Putamen (tissue), 1 donor: ENCODE measurements around the gene TSNAXIP1.

Source experiments
- DNase-seq: peaks from one replicate; pipeline ENCODE4 v3.0.0-alpha.2; 2016; ENCODE audit warnings: low spot score

The TSNAXIP1 gene

GRCh38 chr16:67783353-67783725 is 23.4 kb upstream of the TSNAXIP1 start:
- DNase-seq: no peak

GRCh38 chr16:67786491-67786890 is 20.2 kb upstream of the TSNAXIP1 start:
- DNase-seq: no peak

- no peak for DNase-seq
Observed at GRCh38 chr16:67790071-67790470, 16.6 kb upstream of the TSNAXIP1 start.

- DNase-seq: no peak
Observed at GRCh38 chr16:67796099-67796718, 10.5 kb upstream of the TSNAXIP1 start.

DNA sequence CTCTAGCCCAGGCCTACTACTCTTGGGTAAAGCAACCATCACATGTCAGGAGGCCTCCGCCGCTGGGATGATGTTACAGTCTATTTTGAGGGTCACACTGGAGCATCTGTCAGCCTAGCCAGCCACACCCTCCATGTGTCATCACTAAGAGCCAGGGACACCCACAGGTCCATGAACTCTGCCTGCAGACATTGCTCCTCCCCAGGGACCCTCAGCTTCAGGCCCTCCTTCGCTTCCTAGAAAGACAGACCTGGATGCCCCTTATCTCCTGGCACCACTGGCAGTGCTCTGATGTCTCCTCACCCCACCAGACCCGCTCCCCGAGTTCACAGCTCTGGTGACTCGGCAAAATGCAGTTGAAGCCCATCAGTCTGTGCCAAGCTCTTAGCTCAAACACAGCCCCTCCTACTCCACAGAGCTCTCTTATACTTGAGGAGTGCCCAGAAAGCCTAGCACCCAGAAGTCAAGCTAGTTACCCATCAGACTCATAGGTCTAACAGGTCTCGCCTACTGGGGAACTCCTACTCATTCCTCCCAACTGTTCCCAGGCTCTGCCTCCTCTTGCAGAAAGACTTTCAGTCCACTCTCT is 6.3 kb upstream of the TSNAXIP1 start:
- no peak for DNase-seq

DNA sequence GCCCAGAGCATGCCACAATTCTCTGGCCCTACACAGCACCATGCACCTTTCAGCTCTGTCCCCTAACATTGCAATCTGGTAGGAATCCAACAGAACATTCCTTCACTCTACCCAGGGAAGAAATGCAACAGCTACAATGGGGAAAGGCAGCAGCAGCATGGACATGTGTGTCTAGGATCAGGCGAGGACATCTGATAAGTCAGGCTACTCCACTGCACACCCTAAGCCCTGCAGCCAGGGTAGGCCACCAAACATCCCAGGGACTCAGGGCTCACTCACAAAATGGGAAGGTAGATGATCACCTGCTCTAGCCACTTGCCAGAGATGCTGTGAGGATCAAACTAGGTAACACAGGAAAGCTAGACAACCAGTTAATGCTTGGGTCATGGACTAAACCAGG is 5.4 kb upstream of the TSNAXIP1 start:
- no peak for DNase-seq

- no peak for DNase-seq
Observed at GRCh38 chr16:67801883-67802282, 4.8 kb upstream of the TSNAXIP1 start.

- no peak for DNase-seq
Observed at GRCh38 chr16:67803894-67804293, 2.8 kb upstream of the TSNAXIP1 start.

DNA sequence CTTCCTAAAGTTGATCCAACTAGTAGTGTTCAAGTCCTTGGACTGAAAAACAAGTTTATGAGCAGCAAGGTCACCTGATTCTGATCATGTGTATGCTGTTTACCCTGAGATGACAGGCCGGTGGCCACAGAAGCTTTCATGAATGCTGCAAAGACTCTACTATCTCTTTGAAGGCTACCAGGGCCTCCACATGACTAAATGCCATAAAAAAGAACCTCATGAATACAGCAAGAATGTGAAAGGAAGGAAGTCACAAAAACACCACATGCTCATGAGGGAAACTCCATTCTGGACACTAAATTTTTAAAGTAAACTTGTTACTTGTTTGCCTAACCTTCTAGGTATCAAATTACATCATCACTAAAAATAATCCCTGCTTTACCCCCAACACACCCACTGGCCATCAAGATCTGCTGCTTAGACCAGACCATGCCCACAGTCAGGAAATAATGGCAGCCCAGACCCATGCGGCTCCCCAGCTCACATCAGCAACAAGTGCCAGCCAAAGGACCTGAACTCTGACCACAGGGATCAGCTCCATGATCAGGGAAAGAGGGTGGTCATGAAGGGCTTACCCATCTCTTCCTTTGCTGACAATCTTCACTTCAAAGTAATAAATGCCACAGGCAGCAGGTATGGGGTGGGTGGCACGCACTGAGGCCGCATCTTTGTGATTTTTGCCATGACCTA is 1.7 kb upstream of the TSNAXIP1 start:
- no peak for DNase-seq

GRCh38 chr16:67805718-67806427 is 816 bp upstream of the TSNAXIP1 start:
- DNase-seq: no peak

DNA sequence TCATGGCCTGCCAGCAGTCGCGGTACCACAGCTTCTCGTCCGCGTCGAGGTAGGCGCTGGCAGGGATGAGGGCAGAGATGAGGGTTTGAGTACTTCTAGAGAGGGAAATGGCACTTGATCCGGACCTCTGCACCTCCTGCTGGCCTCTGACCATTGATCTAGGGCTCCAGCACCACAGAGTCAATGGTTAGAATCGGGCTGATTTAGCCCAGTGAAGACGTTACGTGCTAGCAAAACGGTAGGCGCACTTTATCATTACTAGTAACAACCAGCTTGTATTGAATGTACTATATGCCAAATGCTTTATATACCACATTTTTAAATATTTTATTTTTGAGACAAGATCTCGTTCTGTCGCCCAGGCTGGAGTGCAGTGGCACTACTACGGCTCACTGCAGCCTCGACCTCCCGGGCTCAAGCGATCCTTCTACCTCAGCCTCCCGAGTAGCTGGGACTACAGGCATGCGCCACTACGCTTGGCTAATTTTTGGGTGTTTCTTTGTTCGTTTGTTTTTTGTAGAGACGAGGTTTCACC is 526 bp downstream of the TSNAXIP1 start:
- no peak for DNase-seq

- no peak for DNase-seq
Observed at GRCh38 chr16:67811899-67812298, 5.2 kb downstream of the TSNAXIP1 start.

- DNase-seq: no peak
Observed at GRCh38 chr16:67814567-67814966, 7.9 kb downstream of the TSNAXIP1 start.

DNA sequence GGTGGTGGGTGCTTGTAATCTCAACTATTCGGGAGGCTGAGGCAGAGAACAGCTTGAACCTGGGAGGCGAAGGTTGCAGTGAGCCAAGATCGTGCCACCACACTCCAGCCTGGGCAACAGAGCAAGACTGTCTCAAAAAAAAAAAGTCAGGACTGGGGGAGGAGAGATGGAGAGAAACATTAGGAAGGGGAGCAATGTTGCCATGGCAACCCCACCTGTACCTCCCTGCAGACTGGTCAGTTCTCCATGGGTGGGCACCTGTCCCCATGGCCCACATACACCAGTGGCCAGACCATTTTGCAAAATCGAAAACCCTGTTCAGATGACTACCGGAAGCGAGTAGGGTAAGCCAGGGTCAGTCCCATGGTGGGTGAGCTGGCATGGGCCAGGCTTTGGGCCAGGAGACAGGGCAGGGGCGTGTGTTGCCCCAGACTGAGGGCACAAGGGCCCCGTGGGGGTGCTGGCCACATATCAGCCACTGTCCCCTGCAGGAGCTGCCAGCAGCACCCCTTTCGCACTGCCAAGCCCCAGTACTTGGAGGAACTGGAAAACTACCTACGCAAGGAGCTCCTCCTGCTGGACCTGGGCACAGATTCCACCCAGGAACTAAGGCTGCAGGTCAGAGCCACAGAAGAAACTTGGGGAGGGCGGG is 14.0 kb downstream of the TSNAXIP1 start:
- DNase-seq: no peak

DNA sequence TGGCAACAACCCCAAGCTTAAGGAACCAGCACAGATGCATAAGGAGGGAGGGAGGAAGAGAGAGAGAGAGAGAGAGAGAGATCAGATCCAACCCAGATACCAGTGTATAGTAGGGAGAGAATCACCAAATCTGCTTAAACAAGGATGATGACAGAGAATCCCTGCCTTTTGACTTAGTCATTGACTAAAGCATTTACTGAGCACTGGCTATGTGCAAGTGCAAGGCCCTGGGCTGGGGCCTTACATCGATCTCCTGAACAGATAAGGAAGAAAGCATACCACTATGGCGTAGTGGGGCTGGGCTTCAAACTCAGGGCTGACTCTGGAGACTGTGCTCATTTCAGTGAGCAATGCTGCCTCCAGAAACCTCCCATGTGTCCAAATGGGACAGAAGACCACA is 15.8 kb downstream of the TSNAXIP1 start:
- DNase-seq: no peak

DNA sequence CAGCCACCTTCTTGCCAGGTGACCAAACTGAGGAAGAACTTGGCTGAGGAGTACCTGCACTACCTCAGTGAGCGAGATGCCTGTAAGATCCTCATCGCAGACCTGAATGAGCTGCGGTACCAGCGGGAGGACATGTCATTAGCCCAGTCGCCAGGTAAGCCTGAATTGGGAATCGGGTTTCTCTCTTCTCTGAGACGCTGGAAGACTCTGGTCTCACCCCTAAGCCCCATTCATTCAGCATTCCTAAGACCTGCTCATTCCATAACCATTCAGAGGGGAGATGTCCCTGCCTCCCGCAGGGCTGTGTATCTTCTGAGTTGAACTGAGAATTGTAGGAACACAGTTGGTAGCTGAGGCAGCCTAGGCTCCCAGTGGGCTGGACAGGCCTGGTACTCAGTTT is 18.4 kb downstream of the TSNAXIP1 start:
- DNase-seq: no peak

DNA sequence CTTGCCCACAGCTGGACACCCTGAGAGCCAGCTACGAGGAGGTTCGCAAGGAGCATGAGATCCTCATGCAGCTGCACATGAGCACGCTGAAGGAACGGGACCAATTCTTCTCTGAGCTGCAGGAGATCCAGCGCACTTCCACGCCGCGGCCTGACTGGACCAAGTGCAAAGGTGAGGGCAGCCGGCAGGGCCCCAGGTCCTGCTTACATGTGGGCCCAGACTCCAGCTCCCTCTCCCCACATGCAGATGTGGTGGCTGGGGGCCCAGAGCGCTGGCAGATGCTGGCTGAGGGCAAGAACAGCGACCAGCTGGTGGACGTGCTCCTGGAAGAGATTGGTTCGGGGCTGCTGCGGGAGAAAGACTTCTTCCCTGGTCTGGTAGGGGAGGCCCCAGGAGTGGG is 19.2 kb downstream of the TSNAXIP1 start:
- DNase-seq: no peak

DNA sequence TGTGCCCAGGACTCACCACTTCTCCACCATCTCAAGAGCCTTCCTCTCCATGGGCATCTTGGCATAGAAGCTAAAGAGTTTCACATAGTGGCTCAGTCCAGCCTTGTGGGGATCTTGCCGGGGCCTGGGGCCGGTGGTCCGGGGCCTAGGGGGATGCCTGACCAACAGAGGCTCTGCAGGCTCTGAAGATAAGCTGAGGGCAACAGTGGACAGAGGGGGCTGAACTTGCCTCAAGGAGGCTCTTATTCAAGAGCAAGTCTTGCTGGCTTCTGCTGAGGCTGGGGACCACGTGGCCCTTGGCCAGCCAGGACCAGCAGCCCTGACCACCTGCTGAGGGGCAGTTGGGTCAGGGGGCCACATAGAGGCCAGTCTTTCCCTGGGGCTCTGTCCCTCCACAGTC is 22.0 kb downstream of the TSNAXIP1 start:
- DNase-seq: no peak

- no peak for DNase-seq
Observed at GRCh38 chr16:67833030-67833414, 26.3 kb downstream of the TSNAXIP1 start.

DNA sequence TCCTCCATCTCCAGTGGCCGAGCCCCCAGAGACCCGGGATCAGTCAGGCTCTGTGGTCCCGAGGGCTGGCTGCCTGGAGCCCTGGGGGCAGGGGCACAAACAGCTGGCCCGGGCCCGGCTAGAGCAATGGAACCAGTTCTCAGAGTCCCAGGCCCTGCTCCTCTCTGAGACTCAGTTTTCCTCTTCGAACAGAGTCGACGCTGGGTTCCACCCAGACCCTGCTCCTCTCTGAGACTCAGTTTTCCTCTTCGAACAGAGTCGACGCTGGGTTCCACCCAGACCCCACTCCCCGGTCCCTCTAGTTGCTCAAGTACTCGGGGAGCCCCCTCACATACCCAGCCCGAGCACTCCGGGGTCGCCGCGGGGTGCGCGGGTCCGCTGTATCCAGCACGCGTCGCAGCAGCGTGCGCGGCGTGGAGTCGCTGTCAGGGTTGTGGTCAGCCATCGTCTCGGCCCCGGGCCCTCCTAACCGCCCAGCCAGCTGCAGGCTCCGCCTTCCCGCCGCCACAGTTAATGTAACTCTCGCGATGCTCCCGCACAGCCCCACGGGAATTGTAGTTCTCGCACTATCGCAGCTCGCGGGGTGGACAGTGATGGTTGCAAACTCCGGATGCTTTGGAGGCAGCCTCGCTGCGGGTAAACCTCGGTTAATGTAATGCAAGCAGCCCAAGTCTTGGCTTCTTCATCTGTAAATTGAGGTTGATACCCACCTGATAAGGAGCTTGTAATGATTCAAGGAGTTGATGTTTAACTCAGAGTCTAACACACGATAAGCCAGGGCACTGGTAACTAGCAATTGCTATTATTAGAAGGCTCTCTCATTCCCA is 26.9 kb downstream of the TSNAXIP1 start:
- DNase-seq: peak; percentile 88

DNA sequence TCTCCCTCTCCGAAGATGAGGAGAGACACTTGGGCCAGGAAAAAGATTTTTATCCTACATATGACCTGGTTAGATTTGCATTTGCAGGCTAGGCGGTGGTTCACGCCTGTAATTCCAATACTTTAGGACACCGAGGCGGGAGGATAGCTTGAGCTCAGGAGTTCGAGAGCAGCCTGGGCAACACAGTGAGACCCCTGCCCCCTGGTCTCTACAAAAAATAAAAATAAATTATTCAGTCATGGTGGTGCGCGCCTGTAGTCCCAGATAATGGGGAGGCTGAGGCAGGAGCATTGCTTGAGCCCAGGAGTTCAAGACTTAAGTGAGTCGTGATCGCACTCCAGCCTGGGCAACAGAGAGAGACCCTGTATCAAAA is 27.5 kb downstream of the TSNAXIP1 start:
- no peak for DNase-seq
